GM21737 (cell line): ENCODE measurements around the gene FLCN.
A peak's percentile ranks its signal among the peaks of the same experiment; 100 is the strongest.
"Not testable (repeated sequence)": the region's sequence is repeated elsewhere in the genome, so short reads cannot be mapped to it uniquely, and the experiment has no call there.

Experiments
- ATAC-seq: cut with Tn5 transposase; IDR thresholded peaks from one replicate; pipeline ENCODE4 v1.9.1; 2021; ENCODE audit warnings: mild to moderate bottlenecking, moderate library complexity; ENCODE audit not compliant: unreplicated experiment

FLCN gene

GRCh38 chr17:17214646-17215436, 22.1 kb downstream of the FLCN start:
- ATAC-seq, result no peak

GRCh38 chr17:17213775-17214174, 23.2 kb downstream of the FLCN start:
- no peak for ATAC-seq

GRCh38 chr17:17207998-17208397, 29.0 kb downstream of the FLCN start:
- no peak for ATAC-seq

GRCh38 chr17:17206913-17207335, 30.0 kb downstream of the FLCN start:
- ATAC-seq, result no peak

- ATAC-seq, result peak; percentile 50
These were observed 30.6 kb downstream of the FLCN start, which contains the start of gene PLD6 for GRCh38 chr17:17206124-17206912. Gene PLD6 (minus strand): TSS chr17:17206333. CDS start chr17:17206286, 47 bp downstream.

GRCh38 chr17:17205368-17206123, 31.4 kb downstream of the FLCN start:
- peak; percentile 28 for ATAC-seq

- ATAC-seq, result no peak
These were observed 32.2 kb downstream of the FLCN start for GRCh38 chr17:17204635-17205231.

- no peak for ATAC-seq
These were observed 32.9 kb downstream of the FLCN start for GRCh38 chr17:17204041-17204591.

GRCh38 chr17:17203173-17203730, 33.7 kb downstream of the FLCN start:
- ATAC-seq, result no peak

GRCh38 chr17:17201907-17202306, 35.1 kb downstream of the FLCN start:
- no peak for ATAC-seq

- ATAC-seq, result no peak
These were observed 35.7 kb downstream of the FLCN start for GRCh38 chr17:17201271-17201670.

- no peak for ATAC-seq
These were observed 36.1 kb downstream of the FLCN start for GRCh38 chr17:17200831-17201230.

- ATAC-seq, result no peak
These were observed 36.7 kb downstream of the FLCN start for GRCh38 chr17:17200311-17200710.

GRCh38 chr17:17198281-17198680, 38.7 kb downstream of the FLCN start:
- ATAC-seq, result no peak

GRCh38 chr17:17196776-17197175, 40.2 kb downstream of the FLCN start:
- ATAC-seq, result no peak

GRCh38 chr17:17195466-17195865, 41.5 kb downstream of the FLCN start:
- ATAC-seq, result not testable (repeated sequence)

- no peak for ATAC-seq
These were observed 45.0 kb downstream of the FLCN start for GRCh38 chr17:17191961-17192381.

- no peak for ATAC-seq
These were observed 45.6 kb downstream of the FLCN start for GRCh38 chr17:17191346-17191792.

GRCh38 chr17:17190188-17190587, 46.8 kb downstream of the FLCN start:
- ATAC-seq, result no peak

GRCh38 chr17:17189559-17189958, 47.4 kb downstream of the FLCN start:
- ATAC-seq, result no peak
